ENCODE measurements around the gene CD99. TPM values are rescaled to one million over a fixed set of nuclear protein-coding genes. Genes with fewer than 3 reads are reported as not detected.

The CD99 gene
- polyA plus RNA-seq, 1 of the 3 experiments (the other 2 are of a cell fraction): 346 TPM

DNA sequence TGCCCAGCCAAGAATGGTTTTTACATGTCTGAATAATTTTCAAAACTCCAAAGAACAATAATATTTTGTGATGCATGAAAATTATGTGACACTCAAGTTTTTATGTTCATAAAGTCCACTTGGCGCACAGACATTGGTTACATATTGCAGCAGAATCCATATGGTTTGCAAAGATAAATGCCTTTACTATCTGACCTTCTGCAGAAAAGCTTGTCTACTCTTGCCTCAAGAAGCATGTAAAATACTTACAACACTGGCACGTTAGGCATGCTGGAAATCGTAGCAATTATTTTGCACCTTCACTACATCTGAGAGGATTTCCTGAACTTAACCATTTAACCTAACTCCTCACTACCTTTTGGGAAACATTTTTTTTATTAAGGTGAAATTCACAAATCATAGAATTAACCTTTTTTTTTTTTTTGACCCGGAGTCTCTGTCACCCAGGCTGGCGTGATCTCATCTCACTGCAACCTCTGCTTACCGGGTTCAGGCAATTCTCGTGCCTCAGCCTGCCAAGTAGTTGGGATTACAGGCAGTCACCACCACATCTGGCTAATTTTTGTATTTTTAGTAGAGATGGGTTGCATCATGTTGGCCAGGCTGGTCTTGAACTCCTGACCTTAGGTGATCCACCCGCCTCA lies 57.2 kb downstream of the CD99 start:
- Histone ChIP-seq H3K4me1 (ENCODE audit: control insufficient read depth in 1 of 2, insufficient read depth in 2 of 2, low read depth in 1 of 2, low read length in 1 of 2) (peaks cover 0 to 7% of the 10 kb centered on the region in 2 experiments; a peak in 1 of 4 replicates), H3K9me3 (no peaks in the 10 kb centered on the region), H3K4me2 (no peak overlapping the region), H3K27ac (ENCODE audit: low read depth in 2 of 2, low read length in 1 of 2) (no peak overlapping the region), H2AFZ (ENCODE audit: low read depth) (no peak overlapping the region), H3K9me2 (no peaks in the 10 kb centered on the region), H3K79me2 (ENCODE audit: insufficient read depth) (no peaks in the 10 kb centered on the region), H3F3A (replicated peaks; ENCODE audit: insufficient read depth) (peaks cover 4% of the 10 kb centered on the region), H3K27me3 (ENCODE audit: insufficient read depth) (no peaks in the 10 kb centered on the region), H4K20me1 (ENCODE audit: insufficient read depth) (no peaks in the 10 kb centered on the region), H3K4me3 (ENCODE audit: low read depth in 2 of 2, low read length in 1 of 2) (no peak overlapping the region), H3K9ac (no peak overlapping the region), H3K36me3 (replicated peaks in 1 of 2; ENCODE audit: control insufficient read depth in 1 of 2, insufficient read depth in 2 of 2, low read length in 1 of 2) (no peaks in the 10 kb centered on the region)
- TF ChIP-seq GATA2 (CRISPR knock-in tag; IDR thresholded peaks at IDR 0.05) (no peak), FOXM1 (IDR thresholded peaks at IDR 0.05; ENCODE audit: low read depth) (no peak), MXI1 (IDR thresholded peaks at IDR 0.05; ENCODE audit: low read depth, low read length) (no peak), POLR2AphosphoS5 (IDR thresholded peaks at IDR 0.05; ENCODE audit: low read depth, low read length) (no peak), RFX5 (IDR thresholded peaks at IDR 0.05; ENCODE audit: low read length) (no peak), TAF1 (IDR thresholded peaks at IDR 0.05; ENCODE audit: borderline replicate concordance, low read depth, low read length) (no peak), TCF12 (IDR thresholded peaks at IDR 0.05) (no peak), JUND (IDR thresholded peaks at IDR 0.05) (no peak), NFIC (IDR thresholded peaks at IDR 0.05; ENCODE audit: borderline replicate concordance) (no peak)
- TF ChIP-seq, protein P1, sequence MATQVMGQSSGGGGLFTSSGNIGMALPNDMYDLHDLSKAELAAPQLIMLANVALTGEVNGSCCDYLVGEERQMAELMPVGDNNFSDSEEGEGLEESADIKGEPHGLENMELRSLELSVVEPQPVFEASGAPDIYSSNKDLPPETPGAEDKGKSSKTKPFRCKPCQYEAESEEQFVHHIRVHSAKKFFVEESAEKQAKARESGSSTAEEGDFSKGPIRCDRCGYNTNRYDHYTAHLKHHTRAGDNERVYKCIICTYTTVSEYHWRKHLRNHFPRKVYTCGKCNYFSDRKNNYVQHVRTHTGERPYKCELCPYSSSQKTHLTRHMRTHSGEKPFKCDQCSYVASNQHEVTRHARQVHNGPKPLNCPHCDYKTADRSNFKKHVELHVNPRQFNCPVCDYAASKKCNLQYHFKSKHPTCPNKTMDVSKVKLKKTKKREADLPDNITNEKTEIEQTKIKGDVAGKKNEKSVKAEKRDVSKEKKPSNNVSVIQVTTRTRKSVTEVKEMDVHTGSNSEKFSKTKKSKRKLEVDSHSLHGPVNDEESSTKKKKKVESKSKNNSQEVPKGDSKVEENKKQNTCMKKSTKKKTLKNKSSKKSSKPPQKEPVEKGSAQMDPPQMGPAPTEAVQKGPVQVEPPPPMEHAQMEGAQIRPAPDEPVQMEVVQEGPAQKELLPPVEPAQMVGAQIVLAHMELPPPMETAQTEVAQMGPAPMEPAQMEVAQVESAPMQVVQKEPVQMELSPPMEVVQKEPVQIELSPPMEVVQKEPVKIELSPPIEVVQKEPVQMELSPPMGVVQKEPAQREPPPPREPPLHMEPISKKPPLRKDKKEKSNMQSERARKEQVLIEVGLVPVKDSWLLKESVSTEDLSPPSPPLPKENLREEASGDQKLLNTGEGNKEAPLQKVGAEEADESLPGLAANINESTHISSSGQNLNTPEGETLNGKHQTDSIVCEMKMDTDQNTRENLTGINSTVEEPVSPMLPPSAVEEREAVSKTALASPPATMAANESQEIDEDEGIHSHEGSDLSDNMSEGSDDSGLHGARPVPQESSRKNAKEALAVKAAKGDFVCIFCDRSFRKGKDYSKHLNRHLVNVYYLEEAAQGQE (IDR thresholded peaks at IDR 0.05; ENCODE audit: low read depth, low read length): no peak
- TF ChIP-seq, protein P2, sequence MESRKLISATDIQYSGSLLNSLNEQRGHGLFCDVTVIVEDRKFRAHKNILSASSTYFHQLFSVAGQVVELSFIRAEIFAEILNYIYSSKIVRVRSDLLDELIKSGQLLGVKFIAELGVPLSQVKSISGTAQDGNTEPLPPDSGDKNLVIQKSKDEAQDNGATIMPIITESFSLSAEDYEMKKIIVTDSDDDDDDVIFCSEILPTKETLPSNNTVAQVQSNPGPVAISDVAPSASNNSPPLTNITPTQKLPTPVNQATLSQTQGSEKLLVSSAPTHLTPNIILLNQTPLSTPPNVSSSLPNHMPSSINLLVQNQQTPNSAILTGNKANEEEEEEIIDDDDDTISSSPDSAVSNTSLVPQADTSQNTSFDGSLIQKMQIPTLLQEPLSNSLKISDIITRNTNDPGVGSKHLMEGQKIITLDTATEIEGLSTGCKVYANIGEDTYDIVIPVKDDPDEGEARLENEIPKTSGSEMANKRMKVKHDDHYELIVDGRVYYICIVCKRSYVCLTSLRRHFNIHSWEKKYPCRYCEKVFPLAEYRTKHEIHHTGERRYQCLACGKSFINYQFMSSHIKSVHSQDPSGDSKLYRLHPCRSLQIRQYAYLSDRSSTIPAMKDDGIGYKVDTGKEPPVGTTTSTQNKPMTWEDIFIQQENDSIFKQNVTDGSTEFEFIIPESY (IDR thresholded peaks at IDR 0.05; ENCODE audit: borderline replicate concordance, low read depth): no peak
- TF ChIP-seq, protein P3, sequence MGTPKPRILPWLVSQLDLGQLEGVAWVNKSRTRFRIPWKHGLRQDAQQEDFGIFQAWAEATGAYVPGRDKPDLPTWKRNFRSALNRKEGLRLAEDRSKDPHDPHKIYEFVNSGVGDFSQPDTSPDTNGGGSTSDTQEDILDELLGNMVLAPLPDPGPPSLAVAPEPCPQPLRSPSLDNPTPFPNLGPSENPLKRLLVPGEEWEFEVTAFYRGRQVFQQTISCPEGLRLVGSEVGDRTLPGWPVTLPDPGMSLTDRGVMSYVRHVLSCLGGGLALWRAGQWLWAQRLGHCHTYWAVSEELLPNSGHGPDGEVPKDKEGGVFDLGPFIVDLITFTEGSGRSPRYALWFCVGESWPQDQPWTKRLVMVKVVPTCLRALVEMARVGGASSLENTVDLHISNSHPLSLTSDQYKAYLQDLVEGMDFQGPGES (IDR thresholded peaks at IDR 0.05; ENCODE audit: low read depth, low read length): no peak
- CTCF ChIA-PET: no interaction called here
- POLR2A ChIA-PET: no interaction called here
- DNase-seq: no peak
- 43% methylated on average over 8 of the region's 8 CpGs for WGBS (ENCODE audit: low lambda C conversion rate)
